Measurements from ENCODE around the gene MAP3K2. TPM values are rescaled to one million over a fixed set of nuclear protein-coding genes. Genes with fewer than 3 reads are reported as not detected.

MAP3K2 gene
- total and polyA plus RNA-seq, 2 experiments from 2014 or later: 10.2 to 23.5 TPM

GRCh38 chr2:127434515-127434914, 46.7 kb upstream of the MAP3K2 start (continued):
- TF ChIP-seq ZNF462 (CRISPR knock-in tag; IDR thresholded peaks at IDR 0.05) (no peak), ZNF331 (CRISPR knock-in tag; IDR thresholded peaks at IDR 0.05; ENCODE audit: low read depth) (no peak), CREB1 (CRISPR knock-in tag; IDR thresholded peaks at IDR 0.05; ENCODE audit: low read depth) (no peak)
- TF ChIP-seq, protein P1, sequence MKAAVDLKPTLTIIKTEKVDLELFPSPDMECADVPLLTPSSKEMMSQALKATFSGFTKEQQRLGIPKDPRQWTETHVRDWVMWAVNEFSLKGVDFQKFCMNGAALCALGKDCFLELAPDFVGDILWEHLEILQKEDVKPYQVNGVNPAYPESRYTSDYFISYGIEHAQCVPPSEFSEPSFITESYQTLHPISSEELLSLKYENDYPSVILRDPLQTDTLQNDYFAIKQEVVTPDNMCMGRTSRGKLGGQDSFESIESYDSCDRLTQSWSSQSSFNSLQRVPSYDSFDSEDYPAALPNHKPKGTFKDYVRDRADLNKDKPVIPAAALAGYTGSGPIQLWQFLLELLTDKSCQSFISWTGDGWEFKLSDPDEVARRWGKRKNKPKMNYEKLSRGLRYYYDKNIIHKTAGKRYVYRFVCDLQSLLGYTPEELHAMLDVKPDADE (IDR thresholded peaks at IDR 0.05): no peak

- no peak for ATAC-seq
- no peak for TF ChIP-seq CTCF (conservative IDR thresholded peaks at IDR 0.05; ENCODE audit: low read depth in 2 of 2)
- TF ChIP-seq EZH2phosphoT487 (IDR thresholded peaks at IDR 0.05; ENCODE audit: unreplicated experiment): no peak
- TF ChIP-seq, protein P2, sequence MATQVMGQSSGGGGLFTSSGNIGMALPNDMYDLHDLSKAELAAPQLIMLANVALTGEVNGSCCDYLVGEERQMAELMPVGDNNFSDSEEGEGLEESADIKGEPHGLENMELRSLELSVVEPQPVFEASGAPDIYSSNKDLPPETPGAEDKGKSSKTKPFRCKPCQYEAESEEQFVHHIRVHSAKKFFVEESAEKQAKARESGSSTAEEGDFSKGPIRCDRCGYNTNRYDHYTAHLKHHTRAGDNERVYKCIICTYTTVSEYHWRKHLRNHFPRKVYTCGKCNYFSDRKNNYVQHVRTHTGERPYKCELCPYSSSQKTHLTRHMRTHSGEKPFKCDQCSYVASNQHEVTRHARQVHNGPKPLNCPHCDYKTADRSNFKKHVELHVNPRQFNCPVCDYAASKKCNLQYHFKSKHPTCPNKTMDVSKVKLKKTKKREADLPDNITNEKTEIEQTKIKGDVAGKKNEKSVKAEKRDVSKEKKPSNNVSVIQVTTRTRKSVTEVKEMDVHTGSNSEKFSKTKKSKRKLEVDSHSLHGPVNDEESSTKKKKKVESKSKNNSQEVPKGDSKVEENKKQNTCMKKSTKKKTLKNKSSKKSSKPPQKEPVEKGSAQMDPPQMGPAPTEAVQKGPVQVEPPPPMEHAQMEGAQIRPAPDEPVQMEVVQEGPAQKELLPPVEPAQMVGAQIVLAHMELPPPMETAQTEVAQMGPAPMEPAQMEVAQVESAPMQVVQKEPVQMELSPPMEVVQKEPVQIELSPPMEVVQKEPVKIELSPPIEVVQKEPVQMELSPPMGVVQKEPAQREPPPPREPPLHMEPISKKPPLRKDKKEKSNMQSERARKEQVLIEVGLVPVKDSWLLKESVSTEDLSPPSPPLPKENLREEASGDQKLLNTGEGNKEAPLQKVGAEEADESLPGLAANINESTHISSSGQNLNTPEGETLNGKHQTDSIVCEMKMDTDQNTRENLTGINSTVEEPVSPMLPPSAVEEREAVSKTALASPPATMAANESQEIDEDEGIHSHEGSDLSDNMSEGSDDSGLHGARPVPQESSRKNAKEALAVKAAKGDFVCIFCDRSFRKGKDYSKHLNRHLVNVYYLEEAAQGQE (IDR thresholded peaks at IDR 0.05; ENCODE audit: unreplicated experiment): no peak
- TF ChIP-seq STAT1 (IDR thresholded peaks at IDR 0.05; ENCODE audit: unreplicated experiment): no peak
- TF ChIP-seq JUNB (IDR thresholded peaks at IDR 0.05; ENCODE audit: unreplicated experiment): no peak
- no peak for TF ChIP-seq EZH2 (IDR thresholded peaks at IDR 0.05; ENCODE audit: low read depth, unreplicated experiment)
- TF ChIP-seq NANOG (IDR thresholded peaks at IDR 0.05; ENCODE audit: borderline replicate concordance): no peak
- TF ChIP-seq ZNF114 (CRISPR knock-in tag; IDR thresholded peaks at IDR 0.05): no peak
- H3K4me1 ChIP-seq (ENCODE audit: insufficient read depth): no peaks in the 10 kb centered on the region
Observed at GRCh38 chr2:127431408-127432023, 43.7 kb upstream of the MAP3K2 start.

More at GRCh38 chr2:127431408-127432023, 43.7 kb upstream of the MAP3K2 start:
- Histone ChIP-seq H3K4me3 (no peak overlapping the region), H3K9me2 (ENCODE audit: insufficient read depth) (no peaks in the 10 kb centered on the region), H3K4me2 (no peak overlapping the region), H3K27ac (ENCODE audit: low read depth) (no peak overlapping the region), H3K79me2 (replicated peaks; ENCODE audit: insufficient read depth) (no peaks in the 10 kb centered on the region), H4K20me1 (replicated peaks; ENCODE audit: insufficient read depth) (no peaks in the 10 kb centered on the region), H3K36me3 (ENCODE audit: insufficient read depth) (no peaks in the 10 kb centered on the region), H3F3A (replicated peaks; ENCODE audit: low read depth) (no peaks in the 10 kb centered on the region), H3K27me3 (ENCODE audit: insufficient read depth) (no peaks in the 10 kb centered on the region), H2AFZ (no peak overlapping the region)
- DNase-seq (ENCODE audit: low spot score): no peak
- Mint-ChIP-seq H3K4me3 (no peak overlapping the region), H3K9me3 (no peaks in the 10 kb centered on the region), H3K4me1 (no peaks in the 10 kb centered on the region), H3K27ac (no peak overlapping the region), H3K27me3 (ENCODE audit: insufficient read depth, low read depth, poor library complexity) (peaks cover 6% of the 10 kb centered on the region), H3K36me3 (ENCODE audit: low read depth) (no peaks in the 10 kb centered on the region; the same call in 2 of the 3 replicates)
